ENCODE measurements around the gene RASGRP3.

- TF ChIP-seq POLR2A (IDR thresholded peaks at IDR 0.05): no peak
- TF ChIP-seq CTCF (IDR thresholded peaks at IDR 0.05): no peak
These were observed 1.3 kb downstream of the RASGRP3 start for GRCh38 chr2:33477473-33478468.
